HG03558 (cell line): Measurements from ENCODE around the gene CSRNP3.
"Not testable (repeated sequence)": the region's sequence is repeated elsewhere in the genome, so short reads cannot be mapped to it uniquely, and the experiment has no call there.

Experiments
- ATAC-seq: cut with Tn5 transposase; IDR thresholded peaks from one replicate; pipeline ENCODE4 v1.9.1; 2021; ENCODE audit warnings: moderate number of reproducible peaks; ENCODE audit not compliant: unreplicated experiment; ENCODE audit errors: extremely low read depth

The CSRNP3 gene

DNA sequence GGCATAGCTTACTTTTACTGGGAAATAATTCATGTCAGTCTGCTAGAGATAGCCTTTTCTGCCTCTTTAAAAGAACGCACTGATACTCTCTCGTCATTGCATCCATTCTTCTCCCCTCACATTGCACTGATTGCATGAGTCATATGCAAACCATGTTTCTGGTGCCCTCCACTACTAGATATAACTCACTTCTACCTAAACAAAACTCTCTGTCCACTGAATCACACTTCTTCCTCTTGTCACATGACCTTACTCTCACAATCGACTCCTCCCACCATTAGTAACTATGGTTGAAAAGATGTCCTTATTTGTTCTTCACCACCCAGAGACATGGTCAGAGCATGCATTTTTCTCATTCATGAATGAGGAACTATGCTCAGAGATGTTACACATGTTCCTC lies 158.0 kb downstream of the CSRNP3 start:
- ATAC-seq: no peak

DNA sequence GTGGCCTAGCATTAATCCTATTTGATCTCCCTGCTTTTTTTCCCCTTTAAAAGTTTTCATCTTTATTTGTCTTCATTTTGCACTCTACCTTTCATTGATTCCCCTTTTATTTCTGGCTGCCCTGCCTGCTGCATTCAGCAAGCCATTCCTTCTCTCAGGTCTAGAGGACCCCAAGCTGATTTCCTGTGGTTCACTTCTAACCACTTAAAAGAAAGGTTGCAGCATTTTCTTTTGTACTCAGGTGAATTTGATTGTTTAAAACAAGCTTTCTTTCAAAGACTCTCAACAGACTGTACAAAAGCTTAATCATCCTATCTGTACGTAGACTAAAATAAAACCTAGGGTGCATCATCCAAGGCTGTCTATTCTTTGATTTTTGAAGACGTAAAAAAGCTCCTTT lies 160.3 kb downstream of the CSRNP3 start:
- ATAC-seq: no peak

DNA sequence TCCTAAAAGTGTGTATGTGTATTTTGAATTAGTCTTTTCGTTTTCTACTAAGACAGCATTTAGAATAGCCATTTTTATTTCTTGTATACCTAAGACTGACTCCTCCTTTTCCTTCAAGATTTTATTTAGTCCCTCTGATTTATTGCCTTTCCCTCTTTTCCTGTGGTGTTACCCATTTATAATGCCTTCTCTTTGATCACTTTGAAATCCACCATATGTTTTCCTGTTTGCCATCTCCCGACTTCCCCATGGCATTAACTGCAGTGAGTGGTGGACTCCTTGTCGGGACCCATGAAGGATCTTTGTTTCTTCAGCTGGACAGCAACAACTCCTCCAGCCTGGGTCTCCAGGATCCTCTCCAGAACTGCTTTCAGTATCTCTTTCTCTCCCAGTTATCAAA lies 160.7 kb downstream of the CSRNP3 start:
- ATAC-seq: no peak

DNA sequence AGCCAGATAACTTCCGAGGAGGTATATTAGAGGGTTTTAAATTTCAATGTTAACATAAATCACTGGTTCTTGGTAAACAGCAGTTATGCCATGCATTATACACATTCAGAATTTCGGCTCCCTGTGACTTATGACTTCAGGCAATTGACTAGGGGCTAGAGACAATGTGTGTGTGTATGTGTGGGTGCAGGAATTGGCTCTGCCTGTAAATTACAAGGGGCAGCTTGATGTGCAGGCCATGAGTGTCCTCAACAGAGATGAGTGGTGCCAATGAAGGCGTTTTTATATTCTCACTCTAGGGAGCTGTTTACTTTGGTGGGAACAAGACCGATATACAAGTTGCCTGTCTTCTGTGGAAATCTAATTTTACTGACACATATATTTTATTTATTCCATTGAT lies 161.6 kb downstream of the CSRNP3 start:
- ATAC-seq: no peak

DNA sequence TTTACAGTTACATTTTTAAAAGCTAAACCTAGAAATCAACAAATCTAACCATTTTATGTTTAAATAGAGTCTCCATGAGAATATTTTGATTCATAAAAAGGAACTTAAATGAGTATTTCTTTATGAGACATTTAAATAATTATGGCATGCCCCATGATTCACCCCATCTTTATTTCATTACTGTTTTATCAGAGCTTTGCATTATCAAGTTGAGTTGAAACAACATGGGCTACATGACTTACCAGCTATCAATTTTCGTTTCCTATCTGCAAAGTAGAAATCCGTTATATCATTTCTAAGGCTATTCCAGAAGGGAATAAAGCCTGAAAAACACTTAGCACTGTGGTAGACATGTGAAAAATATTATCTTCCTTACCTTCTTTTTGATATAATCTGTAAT lies 163.1 kb downstream of the CSRNP3 start:
- ATAC-seq: no peak

DNA sequence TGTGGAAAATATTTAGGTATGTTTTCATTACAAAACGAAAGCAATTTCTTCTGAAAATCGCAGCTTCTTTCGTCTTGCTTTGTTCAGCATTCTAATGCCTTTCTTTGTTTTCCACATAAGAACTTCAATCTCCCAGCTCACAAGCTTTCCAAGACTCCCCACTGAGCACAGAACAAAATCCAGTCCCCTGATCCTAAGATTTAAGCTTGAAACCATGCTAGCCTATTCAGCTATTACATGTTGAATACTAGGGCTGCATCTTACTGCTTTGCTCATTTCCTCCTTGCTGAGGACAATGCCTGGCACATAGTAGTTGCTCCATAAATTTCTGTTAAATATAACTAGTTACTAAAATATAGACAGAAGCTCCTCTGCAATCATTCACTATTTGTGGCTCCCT lies 163.9 kb downstream of the CSRNP3 start:
- ATAC-seq: no peak

DNA sequence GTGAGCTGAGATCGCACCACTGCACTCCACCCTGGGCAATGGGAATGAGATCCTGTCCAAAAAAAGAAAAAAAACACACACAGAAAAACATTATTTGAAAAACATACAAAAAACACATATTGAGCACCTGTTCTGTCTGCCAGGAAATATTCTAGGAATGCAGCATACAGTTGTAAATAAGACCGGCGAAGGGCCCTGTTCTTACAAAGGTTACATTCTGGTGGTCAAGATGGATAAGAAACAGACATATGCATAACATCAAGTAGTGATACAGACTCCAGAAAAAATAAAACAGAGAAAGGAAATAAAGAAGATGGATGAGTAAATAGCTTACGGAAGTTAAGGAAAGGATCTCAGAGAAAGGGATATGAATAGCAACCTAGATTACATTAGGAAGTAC lies 164.8 kb downstream of the CSRNP3 start:
- ATAC-seq: no peak

DNA sequence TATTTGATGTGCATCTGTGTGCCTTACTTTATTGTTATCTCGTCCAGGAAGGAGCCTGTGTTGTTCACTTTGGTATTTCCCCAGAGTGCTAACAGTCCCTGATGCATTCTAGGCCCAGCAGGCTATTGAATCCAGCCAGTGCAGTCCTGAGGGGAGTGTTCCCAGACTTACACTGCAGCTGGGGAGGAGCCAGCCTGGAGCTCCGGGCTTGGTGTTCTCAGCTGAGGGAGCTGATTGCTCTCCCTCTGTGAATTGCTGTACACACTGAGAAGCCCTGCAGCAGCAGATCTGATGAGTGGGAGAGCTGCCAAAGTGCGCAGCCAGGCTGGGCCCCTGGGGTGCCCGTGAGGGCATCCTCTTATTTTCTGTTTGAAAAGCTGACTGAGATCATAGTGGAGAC lies 165.4 kb downstream of the CSRNP3 start:
- no peak for ATAC-seq

DNA sequence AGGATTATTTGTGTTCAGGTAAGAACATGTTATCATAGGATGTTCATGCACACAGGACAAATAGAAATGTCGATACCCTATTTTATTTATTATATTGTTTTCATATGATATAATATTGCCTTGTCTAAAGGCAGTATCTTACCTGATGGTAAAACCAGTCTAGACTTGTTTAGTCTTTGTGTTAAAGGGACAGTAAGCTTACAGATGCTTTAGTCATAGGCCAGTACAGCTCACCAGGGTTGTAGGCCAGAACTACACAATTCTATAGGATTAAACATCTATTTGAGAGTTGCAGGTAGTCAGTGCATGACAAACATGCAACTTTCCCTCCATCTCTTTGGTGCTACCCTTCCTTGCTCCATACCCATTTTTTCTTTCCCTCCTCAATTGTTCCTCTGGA lies 166.0 kb downstream of the CSRNP3 start:
- ATAC-seq: no peak

DNA sequence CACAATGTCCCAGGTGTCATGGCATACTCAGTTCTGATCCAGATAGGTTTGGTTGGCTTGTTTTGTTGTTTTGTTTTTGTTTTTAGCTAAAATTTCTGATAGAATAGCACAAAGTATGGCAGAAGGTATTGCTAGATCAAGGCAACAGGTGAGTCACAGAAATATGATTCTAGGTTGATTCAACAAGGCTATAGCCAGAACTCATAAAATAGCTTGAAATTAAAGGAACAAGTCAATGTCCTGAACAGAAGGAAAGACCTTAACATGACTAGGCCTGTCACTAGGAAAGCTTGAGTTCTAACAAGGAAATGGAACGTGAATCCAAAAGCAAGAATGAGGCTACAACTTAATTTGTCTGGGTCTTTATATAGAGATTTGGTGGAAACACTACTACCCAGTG lies 167.5 kb downstream of the CSRNP3 start:
- ATAC-seq: no peak

DNA sequence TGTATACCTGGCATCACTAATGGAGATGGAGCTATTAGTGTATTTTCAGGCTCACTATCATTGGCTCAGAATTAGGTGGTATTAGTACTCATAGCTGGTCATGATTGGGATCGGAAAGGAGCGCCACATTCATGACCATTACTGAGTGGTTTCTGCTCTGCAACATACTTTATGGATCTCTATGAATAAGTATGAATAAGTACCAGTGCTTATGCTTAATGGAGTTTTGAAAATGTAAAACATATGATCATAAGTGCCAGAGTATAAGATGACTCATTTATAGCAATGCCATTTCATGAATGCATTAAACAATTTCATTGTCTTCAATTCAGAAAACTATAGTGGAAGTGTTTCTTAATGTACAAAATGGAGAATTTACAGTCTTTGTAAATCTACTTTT lies 167.9 kb downstream of the CSRNP3 start:
- no peak for ATAC-seq

DNA sequence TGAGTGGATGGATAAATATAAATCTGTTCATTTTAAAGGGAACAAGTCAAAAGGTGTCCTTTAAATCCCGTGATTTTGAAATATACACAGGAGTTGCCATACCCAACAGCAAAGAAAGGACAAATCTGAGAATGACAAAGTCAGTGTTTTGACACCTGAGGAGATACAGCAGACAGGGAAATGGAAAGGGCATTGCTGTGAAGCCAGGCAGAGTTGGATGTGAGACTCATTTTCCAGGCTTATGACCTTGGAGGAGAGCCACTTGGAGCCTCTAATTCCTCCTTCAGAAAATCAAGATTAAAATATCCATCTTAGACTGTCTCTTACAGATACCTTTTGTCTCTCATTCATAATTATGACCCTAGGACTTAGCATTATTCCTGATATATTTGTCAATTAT lies 170.0 kb downstream of the CSRNP3 start:
- no peak for ATAC-seq

DNA sequence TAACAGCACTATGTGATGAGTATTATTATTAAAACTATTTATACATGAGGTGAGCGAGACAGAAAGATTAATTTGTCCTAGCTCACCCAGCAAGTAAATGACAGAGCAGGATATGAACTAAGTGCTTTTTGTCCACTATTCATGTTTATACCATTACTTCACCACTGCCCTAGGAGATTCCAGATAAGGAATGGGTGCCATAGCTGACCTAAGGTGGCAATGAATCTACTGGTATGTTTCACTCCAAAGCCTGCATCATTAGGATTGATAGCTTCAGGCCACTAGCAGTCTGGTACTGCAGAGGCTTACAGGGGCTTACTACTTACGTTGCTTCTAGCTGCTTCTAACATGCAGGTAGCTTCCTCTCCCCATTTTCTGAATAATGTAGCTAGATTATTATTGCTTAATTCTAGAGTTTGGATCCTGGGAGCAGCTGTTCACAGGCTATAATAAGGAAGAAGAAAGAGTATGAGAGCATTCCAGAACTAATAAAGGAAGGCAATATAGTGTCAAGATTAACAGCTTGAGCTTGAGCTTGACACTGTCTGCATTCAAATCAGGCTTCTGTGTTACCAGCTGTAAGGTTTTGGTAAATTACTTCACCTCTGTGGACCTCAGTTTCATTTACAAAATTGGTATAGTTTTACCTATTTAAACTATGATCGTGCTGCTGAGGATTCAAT lies 170.9 kb downstream of the CSRNP3 start:
- ATAC-seq: no peak

DNA sequence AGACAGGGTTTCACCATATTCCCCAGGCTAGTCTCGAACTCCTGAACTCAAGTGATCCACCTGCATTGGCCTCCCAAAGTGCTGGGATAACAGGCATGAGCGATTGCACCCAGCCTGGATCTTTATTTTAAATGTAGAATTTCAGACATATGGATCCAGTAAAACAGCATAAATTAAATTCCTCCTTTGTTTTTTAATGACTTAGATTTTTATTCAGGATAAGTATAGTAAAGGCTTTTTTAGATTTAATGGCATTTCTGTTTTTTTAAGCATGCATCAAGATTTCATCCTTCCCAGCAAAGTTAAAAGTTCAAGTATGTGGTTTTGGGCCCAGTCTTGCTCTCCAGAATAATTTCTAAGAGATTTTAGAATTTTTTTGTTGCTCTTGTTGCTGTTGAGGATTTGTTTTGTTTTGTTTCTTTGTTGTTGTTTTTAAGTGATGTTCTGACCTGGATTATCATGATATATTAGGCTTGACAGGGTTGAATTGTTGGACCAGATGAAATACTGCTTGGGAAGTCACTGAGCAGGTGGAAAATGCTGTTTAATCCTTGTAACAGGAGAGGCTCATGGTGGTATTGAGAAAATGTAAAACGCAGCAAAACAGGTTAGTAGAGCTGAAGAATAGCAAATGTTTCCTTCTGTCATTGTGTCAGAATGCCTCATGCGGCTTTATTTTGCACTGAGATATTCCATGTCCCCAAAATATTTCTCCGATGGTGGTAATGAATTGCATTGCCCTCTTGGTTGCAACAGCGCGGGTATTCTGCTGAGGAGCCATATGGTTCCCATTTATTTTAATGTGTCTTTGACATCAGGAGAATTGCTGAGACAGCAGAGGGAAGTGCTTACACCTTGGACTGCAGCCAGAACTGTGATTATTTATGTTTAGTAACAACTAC lies 176.7 kb downstream of the CSRNP3 start:
- ATAC-seq: no peak

DNA sequence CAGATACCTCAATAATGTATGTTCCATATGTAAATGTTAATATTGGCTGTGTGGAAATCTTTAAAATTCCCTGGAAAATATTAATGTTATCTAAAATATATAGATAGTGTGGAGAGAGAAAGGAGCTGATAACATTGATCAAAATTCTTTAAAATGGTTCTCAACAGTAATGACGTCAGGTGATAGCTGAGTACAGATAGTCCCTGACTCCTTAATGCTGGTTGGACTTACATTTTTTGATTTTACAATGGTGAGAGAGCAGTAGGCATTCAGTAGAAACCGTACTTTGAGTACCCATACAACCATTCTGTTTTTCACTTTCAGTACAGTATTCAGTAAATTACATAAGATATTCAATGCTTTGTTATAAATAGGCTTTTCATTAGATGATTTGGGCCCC lies 177.9 kb downstream of the CSRNP3 start:
- no peak for ATAC-seq

DNA sequence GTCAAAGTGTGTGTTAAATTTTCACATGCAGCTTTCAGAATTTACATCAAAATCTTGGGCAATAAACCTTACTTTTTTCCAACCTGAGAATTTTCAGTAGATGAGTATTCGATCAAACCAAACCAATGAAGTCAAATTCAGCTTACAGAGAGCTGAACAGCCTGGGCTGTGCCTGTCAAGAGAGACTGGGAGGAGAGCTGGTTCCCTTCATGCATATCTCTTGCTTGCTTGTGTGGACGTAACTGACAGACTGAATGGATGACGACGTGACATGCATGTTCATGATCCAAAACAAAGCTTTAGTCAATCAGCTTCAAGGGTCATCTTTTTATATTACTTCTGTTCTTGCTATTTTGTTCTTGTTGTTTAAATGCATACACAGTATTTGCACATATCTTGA lies 179.3 kb downstream of the CSRNP3 start:
- no peak for ATAC-seq

DNA sequence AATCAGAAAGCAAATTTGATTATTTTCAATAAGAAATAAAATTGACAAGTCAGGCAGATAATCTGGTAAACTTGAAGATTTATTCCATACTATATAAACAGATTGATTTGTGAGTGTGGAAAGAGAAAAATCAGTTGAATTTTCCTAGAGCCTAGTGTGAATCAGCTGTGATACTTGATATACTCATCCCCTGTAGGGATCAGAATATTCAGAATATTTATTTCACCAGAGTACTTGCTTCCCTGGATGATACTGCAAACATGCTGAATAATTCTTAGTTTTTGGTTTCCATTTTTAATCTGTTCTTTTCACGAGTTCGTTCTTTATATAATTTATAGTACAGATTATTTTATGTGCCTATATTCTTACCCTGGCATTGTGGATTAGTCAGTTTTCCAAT lies 181.7 kb downstream of the CSRNP3 start:
- ATAC-seq: no peak

DNA sequence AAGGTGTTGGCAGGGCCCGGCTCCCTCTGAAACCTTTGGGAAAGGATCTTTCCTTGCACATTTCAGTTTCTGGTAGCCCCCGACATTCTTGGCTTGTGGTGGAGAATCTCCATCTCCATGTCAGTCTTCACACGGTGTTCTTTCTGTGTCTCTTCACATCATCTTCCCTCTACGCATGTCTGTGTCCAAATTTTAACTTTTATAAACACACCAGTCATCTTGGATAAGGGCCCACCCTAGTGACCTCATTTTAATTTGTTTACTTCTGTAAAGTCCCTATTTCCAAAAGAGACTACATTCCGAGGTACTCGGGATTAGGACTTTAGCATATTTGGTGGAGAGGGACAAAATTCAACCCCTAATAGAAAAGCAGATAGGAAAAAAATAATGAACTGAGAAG lies 186.2 kb downstream of the CSRNP3 start:
- no peak for ATAC-seq

DNA sequence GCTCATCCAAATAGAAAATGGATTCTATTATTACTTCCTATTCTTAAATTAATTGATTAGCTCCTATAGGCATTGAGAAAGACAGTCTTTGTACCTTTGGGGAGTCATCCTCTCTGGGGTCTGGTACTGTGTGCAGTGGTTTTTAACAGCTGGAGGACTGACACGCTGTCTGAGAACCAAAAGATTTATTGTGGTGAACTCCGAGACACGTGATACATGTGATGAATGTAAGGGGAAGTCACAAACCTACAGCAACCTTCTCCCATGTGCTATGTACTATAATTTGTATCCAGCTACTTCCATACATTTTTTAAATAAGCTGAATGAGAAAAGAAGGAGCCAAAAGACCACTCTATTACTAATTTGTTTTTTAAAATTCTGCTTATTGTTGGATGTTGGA lies 190.9 kb downstream of the CSRNP3 start:
- no peak for ATAC-seq

DNA sequence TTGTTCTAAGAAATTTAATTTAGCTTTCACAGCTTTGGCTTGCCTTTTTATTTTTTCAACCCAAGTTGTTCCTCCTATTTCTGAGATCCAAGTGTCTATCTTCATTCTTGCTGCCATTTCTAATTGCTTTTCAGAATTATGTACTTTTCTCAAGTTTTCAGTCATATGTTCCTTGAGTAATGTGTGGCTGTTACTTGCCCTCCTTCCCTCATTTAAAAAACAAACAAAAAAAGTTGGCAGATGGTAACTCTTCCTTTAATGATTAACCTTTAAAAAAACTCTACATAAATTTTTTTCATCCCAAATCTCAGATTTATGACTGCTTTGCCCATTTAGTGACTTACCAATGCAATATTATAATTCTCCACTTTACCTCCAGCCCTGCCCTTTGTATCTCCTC lies 193.2 kb downstream of the CSRNP3 start:
- ATAC-seq: no peak

DNA sequence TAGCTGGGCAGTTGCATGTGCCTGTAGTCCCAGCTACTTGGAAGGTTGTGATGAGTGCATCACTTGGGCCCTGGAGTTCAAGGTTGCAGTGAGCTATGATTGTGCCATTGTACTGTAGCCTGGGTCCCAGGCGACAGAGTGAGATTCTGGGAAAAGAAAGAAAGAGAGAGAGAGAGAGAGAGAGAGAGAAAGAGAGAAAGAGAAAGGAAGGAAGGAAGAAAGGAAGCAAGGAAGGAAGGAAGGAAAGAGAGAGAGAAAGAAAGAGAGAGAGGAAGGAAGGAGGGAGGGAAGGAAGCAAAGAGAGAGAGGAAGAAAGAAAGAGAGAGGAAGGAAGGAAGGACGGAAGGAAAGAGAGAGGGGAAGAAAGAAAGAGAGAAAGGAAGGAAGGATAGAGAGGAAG lies 196.1 kb downstream of the CSRNP3 start:
- no peak for ATAC-seq

DNA sequence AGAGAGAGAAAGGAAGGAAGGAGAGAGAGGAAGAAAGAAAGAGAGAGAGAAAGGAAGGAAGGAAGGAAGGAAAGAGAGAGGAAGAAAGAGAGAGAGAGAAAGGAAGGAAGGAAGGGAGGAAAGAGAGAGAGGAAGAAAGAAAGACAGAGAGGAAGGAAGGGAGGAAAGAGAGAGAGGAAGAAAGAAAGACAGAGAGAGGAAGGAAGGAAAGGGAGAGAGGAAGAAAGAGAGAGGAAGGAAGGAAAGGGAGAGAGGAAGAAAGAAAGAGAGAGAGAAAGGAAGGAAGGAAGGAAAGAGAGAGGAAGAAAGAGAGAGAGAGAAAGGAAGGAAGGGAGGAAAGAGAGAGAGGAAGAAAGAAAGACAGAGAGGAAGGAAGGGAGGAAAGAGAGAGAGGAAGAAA lies 196.6 kb downstream of the CSRNP3 start:
- ATAC-seq: not testable (repeated sequence)
